Measurements from ENCODE around the gene CHMP6.
A peak's percentile ranks its signal among the peaks of the same experiment; 100 is the strongest.

Gene CHMP6

DNA sequence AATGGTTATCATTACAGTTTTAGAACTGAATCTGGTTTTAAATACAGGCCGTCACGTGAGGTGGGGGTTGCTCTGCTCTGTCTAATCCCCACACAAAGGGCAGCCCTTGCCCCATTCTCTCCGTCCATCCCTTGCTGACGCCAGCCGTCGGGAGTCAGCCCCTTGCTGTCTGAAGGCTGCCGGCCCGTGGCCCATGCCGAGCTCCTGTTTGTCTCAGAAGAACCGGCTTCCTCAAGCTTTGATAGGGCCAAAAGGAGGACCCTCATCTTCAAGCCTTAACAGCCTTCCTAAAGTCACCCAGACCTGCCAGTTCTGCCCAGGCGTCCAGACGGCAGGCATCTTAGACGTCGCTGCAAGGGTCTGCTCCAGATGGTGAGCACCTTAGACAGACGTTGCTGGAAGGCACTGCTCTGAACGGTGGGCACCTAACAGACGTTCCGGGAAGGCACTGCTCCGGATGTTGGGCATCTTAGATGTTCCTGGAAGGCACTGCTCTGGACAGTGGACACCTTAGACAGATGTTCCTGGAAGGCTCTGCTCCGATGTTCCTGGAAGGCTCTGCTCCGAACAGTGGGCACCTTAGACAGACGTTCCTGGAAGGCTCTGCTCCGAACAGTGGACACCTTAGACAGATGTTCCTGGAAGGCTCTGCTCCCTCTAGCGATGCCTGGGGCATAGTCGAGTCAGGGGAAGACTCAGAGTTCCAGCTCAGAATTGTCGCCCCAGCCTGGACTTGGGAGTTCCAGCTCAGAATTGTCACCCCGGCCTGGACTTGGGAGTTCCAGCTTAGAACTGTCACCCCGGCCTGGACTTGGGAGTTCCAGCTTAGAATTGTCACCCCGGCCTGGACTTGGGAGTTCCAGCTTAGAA, 35.1 kb upstream of the CHMP6 start:
- DNase-seq: no peak

DNA sequence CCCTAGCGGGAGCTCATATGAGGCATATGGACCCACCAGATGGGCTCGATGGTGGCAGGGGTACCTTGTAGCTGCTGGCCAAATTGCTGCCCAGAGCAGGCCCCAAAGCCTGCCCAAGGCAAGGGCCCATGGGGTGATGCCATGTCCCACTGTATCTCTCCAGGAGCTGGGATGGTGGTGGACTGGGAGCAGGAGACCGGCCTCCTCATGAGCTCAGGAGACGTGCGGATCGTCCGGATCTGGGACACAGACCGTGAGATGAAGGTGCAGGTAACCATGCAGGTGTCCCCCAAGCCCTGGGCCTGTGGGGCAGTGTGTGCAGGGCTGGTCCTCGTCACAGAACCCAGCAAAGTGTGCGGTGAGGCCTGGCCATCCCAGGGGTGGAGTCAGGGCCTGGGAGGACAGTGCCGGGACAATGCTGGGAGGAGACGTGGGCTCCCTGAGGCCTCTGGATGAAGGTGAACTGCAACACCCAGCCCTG, 34.1 kb upstream of the CHMP6 start:
- DNase-seq: no peak

DNA sequence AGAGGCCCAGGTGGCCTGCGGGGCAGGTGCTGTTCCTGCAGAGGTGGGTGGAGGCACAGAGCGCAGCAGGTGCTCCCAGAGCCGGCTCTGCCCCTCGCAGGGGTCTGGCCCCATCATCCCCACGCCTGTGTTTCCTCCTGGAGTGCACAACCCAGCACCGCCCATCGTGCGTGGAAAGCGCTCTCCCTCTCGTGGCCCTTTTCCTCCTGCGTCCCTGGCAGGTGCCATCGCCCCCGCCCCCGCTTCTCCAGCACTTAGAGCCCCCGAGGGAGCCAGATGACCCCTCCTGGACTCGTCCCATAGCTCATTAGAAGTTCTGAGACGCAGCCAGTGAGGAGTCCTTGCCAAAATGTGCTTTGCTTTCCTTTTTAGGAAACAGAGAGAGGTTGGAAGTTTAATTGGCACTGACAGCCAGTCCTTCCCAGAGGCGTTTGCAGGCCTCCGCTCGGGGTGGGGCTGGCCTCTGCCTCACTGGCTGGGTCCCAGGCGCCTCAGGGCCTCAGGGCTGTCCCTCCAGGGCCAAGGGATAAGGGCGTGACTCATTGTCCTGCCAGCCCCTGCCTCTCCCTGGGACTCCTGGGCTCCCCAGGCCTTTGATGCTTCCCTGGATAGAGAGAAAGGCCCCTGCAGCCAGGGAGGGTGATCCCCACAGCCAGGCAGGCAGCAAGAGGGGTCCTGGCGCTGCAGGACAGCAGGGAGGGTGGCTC, 32.2 kb upstream of the CHMP6 start:
- DNase-seq: no peak

DNA sequence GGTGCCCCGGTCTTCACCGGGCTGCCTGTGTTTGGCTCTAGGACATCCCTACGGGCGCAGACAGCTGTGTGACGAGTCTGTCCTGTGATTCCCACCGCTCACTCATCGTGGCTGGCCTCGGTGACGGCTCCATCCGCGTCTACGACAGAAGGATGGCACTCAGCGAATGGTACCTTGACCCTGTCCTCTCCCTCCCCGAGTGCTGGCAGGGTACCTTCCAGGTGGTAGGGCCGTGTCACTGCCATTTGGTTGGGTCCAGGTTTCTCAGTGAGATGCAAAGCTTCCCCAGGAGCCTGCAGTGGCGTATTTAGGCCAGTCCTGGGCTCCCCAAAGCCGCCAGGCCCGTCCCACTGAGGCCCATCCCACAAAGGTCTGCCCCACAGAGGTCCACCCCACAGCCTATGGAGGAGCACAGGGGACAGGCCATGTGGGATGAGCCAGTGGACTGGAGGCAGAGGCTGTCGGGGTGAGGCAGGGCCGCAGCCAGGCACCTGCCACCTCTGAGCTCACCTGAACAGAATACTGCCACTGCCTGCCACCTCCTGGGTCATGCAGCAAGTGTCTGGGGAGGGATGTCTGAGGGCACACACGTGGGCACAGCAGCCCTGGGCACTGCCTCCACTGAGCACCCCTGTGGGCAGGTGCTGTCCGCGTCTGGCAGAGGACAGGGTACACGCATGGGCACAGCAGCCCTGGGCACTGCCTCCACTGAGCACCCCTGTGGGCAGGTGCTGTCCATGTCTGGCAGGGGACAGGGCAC, 31.4 kb upstream of the CHMP6 start:
- no peak for DNase-seq

DNA sequence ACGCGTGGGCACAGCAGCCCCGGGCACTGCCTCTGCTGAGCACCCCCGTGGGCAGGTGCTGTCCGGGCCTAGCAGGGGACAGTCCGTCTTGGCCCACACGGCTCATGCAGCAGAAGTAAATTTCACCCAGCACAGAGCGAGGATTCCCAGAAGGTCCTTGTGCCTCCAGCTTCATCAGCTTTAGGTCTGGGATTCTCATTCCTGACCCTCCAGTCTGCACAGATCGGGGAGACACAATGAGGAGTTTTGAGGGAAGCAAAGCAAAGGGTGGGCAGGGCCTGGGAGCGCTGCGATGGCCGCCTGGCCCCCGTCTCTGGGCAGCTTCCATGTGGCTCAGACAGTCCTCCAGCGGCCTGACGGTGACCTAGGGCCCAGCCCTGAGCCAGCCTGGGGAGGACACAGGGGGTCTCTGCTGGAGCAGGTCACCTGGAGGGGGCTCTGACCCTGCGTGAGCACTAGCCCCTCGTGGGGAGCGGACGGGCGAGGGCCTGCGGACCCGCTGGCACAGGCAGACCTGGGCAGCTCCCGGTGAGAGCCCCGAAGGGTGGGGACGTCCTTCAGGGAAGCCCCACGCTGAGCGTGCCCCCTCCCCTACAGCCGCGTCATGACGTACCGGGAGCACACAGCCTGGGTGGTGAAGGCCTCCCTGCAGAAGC, 30.7 kb upstream of the CHMP6 start:
- DNase-seq: no peak

DNA sequence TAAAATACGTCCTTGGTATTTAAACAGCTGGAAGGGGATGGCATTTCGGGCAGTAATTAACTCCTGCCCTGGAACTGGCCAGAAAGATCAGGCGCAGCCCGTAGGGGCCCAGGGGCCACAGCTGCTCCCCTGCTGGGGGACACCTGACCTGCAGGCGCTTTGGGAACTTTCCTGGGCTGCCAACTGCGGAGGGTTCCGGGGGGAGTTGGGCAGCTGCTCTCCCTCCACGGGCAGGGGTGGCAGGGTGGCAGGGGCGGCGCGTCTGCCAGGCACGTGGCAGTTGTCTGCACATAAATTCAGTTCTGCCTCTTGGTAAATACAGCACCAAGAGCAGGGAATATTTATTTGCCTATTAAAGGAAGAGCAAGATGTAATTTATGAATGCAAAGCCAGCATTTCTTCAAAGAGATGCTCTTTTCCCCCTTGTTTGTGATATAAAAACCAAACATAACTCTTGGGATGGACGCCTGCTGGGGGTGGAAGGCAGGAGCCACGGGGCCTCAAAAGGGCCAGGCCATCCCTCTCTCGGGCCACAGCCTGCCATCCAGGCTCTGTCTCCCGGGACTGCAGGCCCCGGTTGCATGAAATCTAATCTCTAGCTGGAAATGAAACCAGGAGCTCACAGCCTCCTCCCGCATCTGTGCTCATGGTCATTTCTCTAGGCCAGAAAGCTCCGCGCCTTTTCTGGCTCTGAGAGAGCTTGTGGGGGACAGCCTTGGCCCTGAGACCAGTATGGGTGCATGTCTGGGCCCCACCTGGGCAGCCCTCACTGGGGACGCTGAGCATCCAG, 29.9 kb upstream of the CHMP6 start:
- no peak for DNase-seq

DNA sequence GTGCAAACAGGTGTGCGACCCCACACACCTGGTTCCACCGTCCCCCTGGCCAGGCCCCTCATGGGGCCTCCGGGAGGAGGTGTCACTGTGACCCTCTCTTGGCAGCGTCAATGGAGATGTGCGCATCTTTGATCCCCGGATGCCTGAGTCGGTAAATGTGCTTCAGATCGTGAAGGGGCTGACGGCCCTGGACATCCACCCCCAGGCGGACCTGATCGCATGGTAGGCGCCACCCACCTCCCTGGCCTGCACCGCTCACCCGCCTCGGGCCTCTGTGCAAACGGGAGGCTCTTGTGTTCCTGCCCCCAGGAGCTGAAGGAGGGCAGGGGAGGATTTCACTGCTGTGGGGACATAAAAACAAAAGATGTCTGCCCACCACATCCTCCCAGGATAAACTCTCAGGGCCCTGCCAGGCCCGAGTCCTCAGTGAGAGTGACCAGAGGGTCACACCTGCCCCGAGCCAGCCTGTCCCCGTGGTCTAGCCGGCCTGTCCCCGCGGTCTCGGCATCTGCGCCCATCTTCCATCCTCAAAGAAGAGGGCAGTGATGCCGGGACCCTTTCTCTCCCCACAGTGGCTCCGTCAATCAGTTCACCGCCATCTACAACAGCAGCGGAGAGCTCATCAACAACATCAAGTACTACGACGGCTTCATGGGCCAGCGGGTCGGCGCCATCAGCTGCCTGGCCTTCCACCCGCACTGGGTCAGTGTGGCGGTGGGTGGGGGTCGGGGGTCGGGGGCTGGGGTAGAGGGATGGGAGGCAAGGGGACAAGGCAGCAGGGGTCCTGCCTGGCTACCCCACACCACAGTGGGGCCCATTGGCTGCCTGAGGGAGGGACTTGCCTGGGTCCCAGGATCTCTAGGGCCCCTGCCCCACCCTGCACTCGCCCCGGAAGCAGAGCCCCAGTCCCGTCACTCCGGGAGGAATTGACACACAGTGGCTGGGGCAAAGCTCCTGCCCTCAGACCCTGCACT, 29.0 kb upstream of the CHMP6 start:
- no peak for DNase-seq

DNA sequence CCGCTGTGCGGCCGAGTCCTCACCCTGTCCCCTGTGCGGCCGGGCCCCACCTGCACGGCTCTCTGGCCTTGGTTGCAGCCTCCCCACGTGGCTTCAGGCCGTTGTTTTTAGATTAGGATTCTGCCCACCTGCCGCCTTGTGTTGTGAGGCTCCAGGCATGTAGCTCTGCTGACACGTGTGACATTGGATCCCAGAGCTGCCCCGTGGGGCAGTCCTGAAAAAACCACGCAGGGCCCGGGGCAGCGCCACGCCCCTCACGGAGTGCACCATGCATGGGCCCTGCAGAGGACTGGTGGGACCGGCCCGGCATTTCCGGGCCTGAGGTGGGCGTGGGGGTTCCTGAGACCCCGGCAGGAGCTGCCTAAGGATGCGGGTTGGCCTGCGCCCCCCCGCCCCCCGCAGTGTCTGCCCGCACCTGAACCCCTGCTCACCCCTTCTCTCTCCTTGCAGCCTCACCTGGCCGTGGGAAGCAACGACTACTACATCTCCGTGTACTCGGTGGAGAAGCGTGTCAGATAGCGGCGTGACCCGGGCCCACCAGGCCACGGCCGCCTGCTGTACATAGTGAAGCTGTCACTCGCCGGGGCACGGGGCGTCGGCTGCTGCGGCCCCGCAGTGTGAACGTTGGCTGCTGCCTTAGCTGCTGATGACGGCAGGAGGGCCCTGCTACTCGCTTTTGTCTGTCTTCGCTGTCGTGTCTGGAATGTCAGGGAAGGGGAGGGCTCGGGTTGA, 27.7 kb upstream of the CHMP6 start:
- no peak for DNase-seq

DNA sequence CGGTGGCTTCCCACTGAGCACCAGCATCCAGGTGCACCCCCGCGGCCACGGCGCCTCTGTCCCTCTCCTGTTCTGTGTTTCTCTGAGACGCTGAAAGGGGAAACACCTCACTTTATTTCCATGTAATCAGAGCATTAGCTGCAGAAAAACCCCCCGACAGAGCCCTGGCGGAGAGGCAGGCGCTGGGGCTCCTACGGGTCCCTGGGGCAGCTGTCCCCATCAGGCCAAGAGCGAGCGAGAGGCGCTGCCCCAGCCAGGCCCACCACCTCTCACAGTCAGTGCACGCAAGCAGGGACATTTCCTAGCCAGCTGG, 27.1 kb upstream of the CHMP6 start:
- DNase-seq: no peak

DNA sequence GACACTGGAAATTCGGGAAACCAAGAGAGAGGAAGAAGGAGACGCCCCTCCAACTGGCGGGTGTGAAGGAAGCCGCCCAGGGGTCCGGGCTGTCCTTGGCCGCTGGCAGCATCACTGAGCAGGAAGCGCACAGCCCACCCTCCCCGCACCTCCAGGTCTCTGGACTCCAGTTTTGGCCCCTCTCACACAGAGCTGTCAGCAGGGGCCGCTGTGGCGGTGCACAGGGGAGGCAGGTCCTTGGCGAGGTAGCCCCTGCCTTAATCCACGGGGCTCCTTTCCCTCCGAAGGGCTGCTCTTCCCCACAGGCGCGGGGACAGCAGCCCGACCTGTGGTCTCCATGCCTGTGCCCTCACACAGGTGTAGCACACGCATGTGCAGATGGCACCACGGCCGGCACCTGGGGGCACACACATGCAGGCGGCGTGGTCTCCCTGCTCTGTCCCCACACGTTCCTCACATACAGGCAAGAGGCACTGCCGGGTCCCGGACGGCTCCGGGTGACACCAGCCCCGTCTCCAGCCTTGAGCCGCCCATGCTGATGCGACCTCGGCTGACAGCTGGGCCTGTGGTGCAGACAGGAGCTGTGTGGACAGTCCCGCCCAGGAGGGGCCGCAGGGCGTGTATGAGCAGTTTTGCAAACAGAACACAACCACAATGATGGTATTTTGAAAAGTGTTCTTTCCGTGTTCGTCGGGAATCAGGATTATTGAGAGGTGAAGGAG, 26.6 kb upstream of the CHMP6 start:
- no peak for DNase-seq

DNA sequence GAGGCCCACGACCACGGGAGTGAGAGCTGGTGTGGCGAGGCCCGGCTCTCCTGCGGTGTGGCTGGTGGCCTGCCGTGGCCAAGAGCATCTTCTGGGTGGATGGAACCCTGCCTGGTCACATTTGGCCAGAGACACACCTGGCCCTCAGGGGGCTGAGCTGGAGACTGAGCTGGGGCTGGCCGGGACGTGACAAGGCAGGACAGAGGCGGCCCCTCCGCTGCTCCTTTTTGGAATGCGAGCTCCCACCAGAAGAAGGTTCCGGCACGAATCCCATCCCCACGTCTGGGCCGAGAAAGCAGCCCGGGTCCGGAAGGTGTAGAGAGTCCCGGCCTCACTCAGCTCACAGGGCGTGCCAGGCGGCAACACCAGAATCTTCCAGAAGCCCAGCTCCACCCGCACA, 26.0 kb upstream of the CHMP6 start:
- no peak for DNase-seq

DNA sequence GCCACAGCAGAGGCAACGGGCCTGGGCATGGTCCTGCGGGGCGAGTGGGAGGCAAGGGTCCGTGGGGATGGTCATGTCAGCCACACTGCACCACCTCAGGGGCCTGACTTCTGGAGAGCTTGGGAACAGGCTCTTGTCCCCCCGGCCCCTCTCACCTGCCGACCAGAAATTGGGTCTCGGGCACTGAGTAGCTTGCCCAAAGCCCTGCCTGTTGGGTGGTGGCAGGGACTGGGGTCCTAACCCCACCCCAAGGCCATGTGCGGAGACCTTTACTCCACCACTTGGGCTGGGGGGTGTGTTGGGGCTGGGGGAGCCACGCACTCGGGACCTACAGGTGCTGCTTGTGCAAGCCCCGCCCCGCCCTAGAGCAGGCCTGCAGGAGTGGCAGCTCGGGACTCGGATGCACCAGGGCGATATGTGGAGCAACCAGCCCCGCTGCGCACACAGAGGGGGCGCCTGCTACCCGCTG, 24.2 kb upstream of the CHMP6 start:
- no peak for DNase-seq

DNA sequence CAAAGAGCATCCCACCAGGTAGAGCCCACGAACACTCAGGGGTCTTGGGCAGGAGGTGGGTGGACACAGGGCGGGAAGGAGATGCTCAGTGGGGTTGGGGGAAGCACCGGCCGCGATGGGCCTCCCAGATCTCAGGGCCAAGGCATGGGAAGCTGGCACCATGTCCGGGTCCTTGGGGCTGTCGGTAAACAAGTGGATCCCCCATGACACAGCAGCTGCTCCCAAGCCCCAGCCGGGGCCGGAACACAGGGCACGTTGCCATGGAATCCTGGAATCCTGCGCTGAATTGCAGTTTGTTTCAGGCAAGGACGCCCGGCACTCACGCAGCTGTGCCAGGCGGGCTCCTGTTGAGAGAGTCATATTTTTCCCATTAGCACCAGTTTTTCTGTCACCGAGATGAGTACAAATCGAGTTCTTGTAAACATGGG, 23.0 kb upstream of the CHMP6 start:
- DNase-seq: no peak

DNA sequence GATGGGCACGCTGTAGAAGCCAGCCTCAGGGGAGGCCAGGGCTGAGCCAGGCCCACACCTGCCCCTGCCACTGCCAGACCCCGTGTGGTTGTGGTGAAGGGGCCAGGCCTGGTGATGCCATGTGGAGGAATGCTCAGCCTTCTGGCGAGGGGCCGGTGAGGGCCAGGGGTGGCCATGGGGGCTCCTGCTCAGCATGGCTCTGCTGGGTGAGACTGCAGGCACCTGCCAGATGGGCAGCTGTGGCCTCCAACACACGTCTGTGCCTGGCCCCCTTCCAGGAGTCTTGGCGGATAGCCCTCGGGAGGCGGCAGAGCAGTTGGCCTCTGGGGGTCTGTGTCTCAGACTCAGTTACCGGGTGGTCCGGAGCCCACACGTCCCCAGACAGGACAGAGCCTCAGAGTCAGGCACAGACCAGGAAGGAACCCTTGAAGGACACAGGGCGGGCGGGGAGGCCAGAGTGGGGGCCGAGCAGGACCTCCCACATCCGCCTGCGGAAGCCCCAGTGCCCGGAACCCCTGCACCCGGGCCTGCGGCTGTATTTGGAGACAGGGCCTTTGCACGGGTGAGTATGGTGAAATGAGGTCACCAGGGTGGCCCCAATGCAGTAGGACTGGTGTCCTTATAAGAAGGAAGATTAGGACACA, 22.5 kb upstream of the CHMP6 start:
- no peak for DNase-seq

DNA sequence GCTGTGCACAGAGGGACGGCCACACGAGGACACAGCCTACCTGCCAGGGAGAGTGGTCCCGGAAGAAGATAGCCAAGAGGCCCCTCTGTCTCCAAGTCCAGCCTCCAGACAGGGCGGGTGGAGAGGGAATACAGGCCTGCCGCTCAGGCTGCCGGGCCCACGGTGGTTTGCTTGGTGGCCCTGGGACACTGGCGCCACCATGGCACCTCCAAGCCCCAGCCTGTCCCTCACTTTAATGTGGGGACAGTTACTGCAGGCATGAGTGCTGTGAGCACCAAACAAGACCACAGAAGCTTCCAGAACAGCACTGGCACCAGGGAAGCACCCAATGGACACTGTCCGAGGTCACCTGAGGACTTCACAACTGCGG, 22.0 kb upstream of the CHMP6 start:
- DNase-seq: no peak

DNA sequence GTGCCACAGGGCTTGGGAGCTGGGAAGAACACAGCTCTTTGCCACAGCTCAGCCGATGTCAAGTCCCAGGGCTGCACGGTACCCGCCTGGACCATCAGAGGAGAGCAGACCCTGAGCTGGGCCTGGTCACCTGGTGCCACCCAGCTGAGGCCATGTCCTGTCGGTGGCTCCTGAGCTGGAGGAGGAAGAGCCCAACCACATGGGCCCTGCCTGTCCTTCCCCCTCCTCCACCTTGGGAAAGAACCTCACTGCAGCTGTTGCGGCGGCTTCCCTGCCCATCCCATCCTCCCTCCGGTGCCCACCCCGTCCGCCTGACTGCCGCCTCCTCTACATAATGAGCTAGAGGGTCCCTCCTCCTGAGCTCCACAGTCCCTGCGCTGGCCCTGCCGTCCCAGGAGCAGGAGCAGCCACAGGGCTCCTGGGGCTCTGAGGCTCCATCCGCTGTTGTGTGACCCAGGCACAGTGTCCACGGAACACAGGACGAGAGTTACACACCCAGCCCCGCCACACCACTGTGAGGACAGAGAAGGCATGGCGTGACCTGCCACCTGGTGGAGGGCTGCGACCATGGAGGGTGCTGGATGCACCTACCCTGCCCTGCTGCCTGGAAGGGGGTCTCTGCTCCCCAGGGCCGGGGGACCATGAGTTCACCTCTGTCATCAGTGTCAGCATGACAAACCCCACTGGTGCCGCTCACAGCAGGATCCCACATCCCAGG, 21.4 kb upstream of the CHMP6 start:
- DNase-seq: peak; percentile 63

DNA sequence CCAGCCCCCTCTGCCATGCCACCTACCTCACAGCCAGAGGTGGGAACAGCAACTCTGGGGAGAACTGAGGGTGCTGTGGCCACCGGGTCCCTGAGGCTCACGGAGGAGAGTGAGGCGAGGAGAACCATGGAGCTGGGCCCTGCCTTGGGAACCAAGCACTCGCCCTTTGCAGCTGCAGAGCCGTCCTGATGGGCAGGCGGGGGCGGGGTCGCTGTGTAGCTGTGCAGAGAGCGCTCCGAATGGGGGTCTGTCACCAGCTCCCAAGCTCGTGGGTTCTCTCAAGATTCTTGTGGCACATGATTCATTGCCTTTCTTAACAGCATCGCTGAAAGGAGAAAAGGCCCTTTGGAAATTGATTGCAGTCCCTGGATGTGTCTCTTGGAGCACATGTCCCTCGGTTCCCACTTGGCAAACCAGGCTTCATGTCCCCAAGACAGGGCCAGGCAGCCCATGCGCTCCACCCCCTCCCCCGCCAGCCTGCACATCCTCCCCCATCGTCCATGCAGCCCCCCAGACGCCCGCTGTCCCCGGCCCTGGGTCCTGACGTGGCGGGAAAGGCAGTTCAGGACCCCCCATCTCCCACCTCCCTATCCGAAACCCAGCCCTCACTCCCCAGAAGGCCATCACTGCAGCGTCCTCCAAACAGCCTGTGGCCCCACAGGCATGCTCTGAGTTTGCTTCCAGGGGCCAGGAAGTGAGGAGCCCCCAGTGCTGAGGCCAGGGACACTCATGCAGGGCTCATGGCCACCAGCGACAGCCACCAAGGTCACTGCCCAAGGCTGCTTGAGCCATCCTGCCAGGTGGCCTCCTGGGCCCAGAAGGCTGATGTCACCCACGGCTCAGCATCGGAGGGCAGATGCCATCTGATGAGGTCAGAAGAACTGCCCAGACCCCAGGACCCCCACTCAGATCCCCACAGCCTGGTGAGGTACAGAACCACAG, 20.6 kb upstream of the CHMP6 start:
- DNase-seq: no peak
